ENCODE data around the gene LMNTD1. TPM values are rescaled to one million over a fixed set of nuclear protein-coding genes. Genes with fewer than 3 reads are reported as not detected.

The LMNTD1 gene
- total RNA-seq, 1 experiment from 2014 or later, result not detected

DNA sequence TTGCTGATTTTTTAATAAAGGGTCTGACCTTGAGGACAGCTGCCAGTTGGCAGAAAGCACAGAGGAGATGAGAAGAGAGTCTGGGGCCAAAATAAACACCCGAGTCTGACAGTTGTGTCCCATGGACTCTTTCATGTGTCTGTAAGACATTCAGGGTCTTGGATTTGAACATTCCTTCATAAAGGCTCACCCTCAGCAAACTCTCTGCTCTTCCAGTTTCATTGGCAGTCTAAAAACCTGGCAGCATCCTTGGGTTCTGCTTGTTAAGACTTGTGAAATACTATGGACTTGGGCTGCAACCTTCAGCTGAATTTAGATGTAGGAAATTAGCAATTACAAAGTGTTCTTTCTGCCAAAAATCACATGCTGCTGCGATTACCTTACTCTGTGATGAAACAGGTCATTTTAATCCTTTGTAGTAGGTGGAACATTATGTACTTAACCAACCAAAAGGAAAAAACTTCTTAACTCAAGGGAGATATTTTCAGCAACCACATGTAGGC, 32.0 kb upstream of the LMNTD1 start:
- no peak for TF ChIP-seq GTF2I (CRISPR knock-in tag; conservative IDR thresholded peaks at IDR 0.05)
- TF ChIP-seq TCF7 (CRISPR knock-in tag; IDR thresholded peaks at IDR 0.05; ENCODE audit: low read depth), result no peak
- TF ChIP-seq NFYB (CRISPR knock-in tag; conservative IDR thresholded peaks at IDR 0.05; ENCODE audit: low read depth), result no peak
- TF ChIP-seq SMAD3 (CRISPR knock-in tag; IDR thresholded peaks at IDR 0.05; ENCODE audit: borderline replicate concordance), result no peak
- TF ChIP-seq SMAD4 (CRISPR knock-in tag; IDR thresholded peaks at IDR 0.05), result no peak
- no peak for TF ChIP-seq OVOL2 (CRISPR knock-in tag; IDR thresholded peaks at IDR 0.05; ENCODE audit: borderline replicate concordance)
- TF ChIP-seq, protein P1, sequence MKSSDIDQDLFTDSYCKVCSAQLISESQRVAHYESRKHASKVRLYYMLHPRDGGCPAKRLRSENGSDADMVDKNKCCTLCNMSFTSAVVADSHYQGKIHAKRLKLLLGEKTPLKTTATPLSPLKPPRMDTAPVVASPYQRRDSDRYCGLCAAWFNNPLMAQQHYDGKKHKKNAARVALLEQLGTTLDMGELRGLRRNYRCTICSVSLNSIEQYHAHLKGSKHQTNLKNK (CRISPR knock-in tag; IDR thresholded peaks at IDR 0.05), result no peak
- TF ChIP-seq IRF1 (CRISPR knock-in tag; IDR thresholded peaks at IDR 0.05), result no peak
- no peak for TF ChIP-seq NFE2L1 (CRISPR knock-in tag; IDR thresholded peaks at IDR 0.05)
- TF ChIP-seq, protein P2, sequence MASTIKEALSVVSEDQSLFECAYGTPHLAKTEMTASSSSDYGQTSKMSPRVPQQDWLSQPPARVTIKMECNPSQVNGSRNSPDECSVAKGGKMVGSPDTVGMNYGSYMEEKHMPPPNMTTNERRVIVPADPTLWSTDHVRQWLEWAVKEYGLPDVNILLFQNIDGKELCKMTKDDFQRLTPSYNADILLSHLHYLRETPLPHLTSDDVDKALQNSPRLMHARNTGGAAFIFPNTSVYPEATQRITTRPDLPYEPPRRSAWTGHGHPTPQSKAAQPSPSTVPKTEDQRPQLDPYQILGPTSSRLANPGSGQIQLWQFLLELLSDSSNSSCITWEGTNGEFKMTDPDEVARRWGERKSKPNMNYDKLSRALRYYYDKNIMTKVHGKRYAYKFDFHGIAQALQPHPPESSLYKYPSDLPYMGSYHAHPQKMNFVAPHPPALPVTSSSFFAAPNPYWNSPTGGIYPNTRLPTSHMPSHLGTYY (CRISPR knock-in tag; IDR thresholded peaks at IDR 0.05), result no peak
- TF ChIP-seq ZNF232 (CRISPR knock-in tag; IDR thresholded peaks at IDR 0.05), result no peak
- no peak for TF ChIP-seq CBFB (CRISPR knock-in tag; IDR thresholded peaks at IDR 0.05; ENCODE audit: low read depth)
- TF ChIP-seq E2F4 (CRISPR knock-in tag; IDR thresholded peaks at IDR 0.05; ENCODE audit: borderline replicate concordance, low read depth), result no peak
- TF ChIP-seq GABPB1 (CRISPR knock-in tag; IDR thresholded peaks at IDR 0.05), result no peak
- TF ChIP-seq NR2C2 (CRISPR knock-in tag; IDR thresholded peaks at IDR 0.05), result no peak
- TF ChIP-seq MXD4 (CRISPR knock-in tag; IDR thresholded peaks at IDR 0.05; ENCODE audit: borderline replicate concordance), result no peak
- TF ChIP-seq, protein P3, sequence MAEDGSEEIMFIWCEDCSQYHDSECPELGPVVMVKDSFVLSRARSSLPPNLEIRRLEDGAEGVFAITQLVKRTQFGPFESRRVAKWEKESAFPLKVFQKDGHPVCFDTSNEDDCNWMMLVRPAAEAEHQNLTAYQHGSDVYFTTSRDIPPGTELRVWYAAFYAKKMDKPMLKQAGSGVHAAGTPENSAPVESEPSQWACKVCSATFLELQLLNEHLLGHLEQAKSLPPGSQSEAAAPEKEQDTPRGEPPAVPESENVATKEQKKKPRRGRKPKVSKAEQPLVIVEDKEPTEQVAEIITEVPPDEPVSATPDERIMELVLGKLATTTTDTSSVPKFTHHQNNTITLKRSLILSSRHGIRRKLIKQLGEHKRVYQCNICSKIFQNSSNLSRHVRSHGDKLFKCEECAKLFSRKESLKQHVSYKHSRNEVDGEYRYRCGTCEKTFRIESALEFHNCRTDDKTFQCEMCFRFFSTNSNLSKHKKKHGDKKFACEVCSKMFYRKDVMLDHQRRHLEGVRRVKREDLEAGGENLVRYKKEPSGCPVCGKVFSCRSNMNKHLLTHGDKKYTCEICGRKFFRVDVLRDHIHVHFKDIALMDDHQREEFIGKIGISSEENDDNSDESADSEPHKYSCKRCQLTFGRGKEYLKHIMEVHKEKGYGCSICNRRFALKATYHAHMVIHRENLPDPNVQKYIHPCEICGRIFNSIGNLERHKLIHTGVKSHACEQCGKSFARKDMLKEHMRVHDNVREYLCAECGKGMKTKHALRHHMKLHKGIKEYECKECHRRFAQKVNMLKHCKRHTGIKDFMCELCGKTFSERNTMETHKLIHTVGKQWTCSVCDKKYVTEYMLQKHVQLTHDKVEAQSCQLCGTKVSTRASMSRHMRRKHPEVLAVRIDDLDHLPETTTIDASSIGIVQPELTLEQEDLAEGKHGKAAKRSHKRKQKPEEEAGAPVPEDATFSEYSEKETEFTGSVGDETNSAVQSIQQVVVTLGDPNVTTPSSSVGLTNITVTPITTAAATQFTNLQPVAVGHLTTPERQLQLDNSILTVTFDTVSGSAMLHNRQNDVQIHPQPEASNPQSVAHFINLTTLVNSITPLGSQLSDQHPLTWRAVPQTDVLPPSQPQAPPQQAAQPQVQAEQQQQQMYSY (CRISPR knock-in tag; IDR thresholded peaks at IDR 0.05), result no peak
- no peak for TF ChIP-seq ZNF317 (CRISPR knock-in tag; IDR thresholded peaks at IDR 0.05; ENCODE audit: borderline replicate concordance, low read depth)
- TF ChIP-seq, protein P4, sequence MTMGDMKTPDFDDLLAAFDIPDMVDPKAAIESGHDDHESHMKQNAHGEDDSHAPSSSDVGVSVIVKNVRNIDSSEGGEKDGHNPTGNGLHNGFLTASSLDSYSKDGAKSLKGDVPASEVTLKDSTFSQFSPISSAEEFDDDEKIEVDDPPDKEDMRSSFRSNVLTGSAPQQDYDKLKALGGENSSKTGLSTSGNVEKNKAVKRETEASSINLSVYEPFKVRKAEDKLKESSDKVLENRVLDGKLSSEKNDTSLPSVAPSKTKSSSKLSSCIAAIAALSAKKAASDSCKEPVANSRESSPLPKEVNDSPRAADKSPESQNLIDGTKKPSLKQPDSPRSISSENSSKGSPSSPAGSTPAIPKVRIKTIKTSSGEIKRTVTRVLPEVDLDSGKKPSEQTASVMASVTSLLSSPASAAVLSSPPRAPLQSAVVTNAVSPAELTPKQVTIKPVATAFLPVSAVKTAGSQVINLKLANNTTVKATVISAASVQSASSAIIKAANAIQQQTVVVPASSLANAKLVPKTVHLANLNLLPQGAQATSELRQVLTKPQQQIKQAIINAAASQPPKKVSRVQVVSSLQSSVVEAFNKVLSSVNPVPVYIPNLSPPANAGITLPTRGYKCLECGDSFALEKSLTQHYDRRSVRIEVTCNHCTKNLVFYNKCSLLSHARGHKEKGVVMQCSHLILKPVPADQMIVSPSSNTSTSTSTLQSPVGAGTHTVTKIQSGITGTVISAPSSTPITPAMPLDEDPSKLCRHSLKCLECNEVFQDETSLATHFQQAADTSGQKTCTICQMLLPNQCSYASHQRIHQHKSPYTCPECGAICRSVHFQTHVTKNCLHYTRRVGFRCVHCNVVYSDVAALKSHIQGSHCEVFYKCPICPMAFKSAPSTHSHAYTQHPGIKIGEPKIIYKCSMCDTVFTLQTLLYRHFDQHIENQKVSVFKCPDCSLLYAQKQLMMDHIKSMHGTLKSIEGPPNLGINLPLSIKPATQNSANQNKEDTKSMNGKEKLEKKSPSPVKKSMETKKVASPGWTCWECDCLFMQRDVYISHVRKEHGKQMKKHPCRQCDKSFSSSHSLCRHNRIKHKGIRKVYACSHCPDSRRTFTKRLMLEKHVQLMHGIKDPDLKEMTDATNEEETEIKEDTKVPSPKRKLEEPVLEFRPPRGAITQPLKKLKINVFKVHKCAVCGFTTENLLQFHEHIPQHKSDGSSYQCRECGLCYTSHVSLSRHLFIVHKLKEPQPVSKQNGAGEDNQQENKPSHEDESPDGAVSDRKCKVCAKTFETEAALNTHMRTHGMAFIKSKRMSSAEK (CRISPR knock-in tag; IDR thresholded peaks at IDR 0.05; ENCODE audit: borderline replicate concordance), result no peak
- no peak for TF ChIP-seq NR3C1 (CRISPR knock-in tag; conservative IDR thresholded peaks at IDR 0.05; ENCODE audit: low read depth)
- no peak overlapping the region for H3K4me3 Mint-ChIP-seq
- DNase-seq (ENCODE audit: low spot score) (no peak), ATAC-seq (no peak)
- no peaks in the 10 kb centered on the region for H3K36me3 Mint-ChIP-seq
- H3K27me3 Mint-ChIP-seq (ENCODE audit: low read depth), result no peaks in the 10 kb centered on the region
- H3K9me3 Mint-ChIP-seq, result peaks cover 9% of the 10 kb centered on the region
- no peak overlapping the region for H3K27ac Mint-ChIP-seq
- ChIA-PET POLR2A (no interaction called here), CTCF (no interaction called here)
- no peaks in the 10 kb centered on the region for H3K4me1 Mint-ChIP-seq

All from WTC11 (cell line).